ENCODE measurements around the gene RBBP9. TPM values are rescaled to one million over a fixed set of nuclear protein-coding genes. Genes with fewer than 3 reads are reported as not detected.

Gene RBBP9
- total and polyA plus RNA-seq, 2 experiments from 2014 or later: 4.8 to 21.1 TPM

DNA sequence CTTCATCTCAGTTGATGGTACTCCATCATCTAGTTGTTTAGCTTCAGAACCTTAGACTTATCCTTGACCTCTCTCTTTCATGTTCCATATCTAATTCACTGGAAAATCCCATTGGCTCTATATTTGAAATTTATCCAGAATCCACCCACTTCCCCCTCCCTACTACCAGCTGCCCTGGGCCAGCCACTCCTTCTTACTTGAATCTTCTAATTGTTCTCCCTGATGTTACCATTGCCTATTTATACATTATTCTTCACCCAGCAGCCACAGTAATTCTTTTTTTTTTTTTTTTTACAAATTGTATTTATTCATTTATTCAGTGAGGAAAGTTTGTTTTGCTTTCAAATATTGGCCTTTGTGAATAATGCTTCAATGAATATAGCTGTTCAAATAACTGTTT is 18.9 kb upstream of the RBBP9 start (continued):
- TF ChIP-seq, protein P1, sequence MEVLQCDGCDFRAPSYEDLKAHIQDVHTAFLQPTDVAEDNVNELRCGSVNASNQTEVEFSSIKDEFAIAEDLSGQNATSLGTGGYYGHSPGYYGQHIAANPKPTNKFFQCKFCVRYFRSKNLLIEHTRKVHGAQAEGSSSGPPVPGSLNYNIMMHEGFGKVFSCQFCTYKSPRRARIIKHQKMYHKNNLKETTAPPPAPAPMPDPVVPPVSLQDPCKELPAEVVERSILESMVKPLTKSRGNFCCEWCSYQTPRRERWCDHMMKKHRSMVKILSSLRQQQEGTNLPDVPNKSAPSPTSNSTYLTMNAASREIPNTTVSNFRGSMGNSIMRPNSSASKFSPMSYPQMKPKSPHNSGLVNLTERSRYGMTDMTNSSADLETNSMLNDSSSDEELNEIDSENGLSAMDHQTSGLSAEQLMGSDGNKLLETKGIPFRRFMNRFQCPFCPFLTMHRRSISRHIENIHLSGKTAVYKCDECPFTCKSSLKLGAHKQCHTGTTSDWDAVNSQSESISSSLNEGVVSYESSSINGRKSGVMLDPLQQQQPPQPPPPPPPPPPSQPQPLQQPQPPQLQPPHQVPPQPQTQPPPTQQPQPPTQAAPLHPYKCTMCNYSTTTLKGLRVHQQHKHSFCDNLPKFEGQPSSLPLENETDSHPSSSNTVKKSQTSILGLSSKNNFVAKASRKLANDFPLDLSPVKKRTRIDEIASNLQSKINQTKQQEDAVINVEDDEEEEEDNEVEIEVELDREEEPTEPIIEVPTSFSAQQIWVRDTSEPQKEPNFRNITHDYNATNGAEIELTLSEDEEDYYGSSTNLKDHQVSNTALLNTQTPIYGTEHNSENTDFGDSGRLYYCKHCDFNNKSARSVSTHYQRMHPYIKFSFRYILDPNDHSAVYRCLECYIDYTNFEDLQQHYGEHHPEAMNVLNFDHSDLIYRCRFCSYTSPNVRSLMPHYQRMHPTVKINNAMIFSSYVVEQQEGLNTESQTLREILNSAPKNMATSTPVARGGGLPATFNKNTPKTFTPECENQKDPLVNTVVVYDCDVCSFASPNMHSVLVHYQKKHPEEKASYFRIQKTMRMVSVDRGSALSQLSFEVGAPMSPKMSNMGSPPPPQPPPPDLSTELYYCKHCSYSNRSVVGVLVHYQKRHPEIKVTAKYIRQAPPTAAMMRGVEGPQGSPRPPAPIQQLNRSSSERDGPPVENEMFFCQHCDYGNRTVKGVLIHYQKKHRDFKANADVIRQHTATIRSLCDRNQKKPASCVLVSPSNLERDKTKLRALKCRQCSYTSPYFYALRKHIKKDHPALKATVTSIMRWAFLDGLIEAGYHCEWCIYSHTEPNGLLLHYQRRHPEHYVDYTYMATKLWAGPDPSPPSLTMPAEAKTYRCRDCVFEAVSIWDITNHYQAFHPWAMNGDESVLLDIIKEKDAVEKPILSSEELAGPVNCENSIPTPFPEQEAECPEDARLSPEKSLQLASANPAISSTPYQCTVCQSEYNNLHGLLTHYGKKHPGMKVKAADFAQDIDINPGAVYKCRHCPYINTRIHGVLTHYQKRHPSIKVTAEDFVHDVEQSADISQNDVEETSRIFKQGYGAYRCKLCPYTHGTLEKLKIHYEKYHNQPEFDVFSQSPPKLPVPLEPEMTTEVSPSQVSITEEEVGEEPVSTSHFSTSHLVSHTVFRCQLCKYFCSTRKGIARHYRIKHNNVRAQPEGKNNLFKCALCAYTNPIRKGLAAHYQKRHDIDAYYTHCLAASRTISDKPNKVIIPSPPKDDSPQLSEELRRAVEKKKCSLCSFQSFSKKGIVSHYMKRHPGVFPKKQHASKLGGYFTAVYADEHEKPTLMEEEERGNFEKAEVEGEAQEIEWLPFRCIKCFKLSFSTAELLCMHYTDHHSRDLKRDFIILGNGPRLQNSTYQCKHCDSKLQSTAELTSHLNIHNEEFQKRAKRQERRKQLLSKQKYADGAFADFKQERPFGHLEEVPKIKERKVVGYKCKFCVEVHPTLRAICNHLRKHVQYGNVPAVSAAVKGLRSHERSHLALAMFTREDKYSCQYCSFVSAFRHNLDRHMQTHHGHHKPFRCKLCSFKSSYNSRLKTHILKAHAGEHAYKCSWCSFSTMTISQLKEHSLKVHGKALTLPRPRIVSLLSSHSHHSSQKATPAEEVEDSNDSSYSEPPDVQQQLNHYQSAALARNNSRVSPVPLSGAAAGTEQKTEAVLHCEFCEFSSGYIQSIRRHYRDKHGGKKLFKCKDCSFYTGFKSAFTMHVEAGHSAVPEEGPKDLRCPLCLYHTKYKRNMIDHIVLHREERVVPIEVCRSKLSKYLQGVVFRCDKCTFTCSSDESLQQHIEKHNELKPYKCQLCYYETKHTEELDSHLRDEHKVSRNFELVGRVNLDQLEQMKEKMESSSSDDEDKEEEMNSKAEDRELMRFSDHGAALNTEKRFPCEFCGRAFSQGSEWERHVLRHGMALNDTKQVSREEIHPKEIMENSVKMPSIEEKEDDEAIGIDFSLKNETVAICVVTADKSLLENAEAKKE (CRISPR knock-in tag; IDR thresholded peaks at IDR 0.05): no peak
- TF ChIP-seq EZH2phosphoT487 (IDR thresholded peaks at IDR 0.05; ENCODE audit: unreplicated experiment) (no peak), ZNF331 (CRISPR knock-in tag; IDR thresholded peaks at IDR 0.05; ENCODE audit: low read depth) (no peak), NANOG (IDR thresholded peaks at IDR 0.05; ENCODE audit: borderline replicate concordance) (no peak)

DNA sequence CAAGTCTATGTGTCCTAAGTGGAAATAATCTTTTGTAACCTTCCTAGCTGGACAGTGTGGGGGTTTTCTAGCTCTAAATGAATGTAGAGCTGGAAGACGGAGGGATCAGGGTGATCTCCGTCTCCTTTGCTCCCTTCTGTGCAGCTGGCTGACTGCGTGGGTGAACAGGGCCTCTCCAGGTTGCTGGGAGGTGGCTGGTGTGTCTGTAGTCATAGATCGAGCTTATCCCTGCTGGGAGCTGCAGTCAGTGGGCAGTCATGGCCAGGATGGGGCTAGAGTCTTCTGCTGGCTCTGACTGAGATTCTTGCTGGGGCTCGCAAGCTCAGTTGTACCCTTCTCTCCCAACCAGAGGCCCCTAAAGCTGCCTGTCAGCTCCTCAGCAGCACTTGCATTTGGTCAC is 17.1 kb upstream of the RBBP9 start:
- H3K9me3 Mint-ChIP-seq: no peaks in the 10 kb centered on the region
- no peak overlapping the region for H3K27ac Mint-ChIP-seq
- H3K36me3 ChIP-seq (ENCODE audit: insufficient read depth): peaks cover 49% of the 10 kb centered on the region
- peaks cover 50% of the 10 kb centered on the region for H3K36me3 Mint-ChIP-seq (ENCODE audit: low read depth)
- no peaks in the 10 kb centered on the region for H3K27me3 Mint-ChIP-seq (ENCODE audit: insufficient read depth, low read depth, poor library complexity)
- DNase-seq (ENCODE audit: low spot score) (no peak), ATAC-seq (no peak)
- H4K20me1 ChIP-seq (replicated peaks; ENCODE audit: insufficient read depth): no peaks in the 10 kb centered on the region; the same call in 1 of the 2 replicates
- no peak overlapping the region for H3K27ac ChIP-seq (ENCODE audit: low read depth)
- peaks cover under 1% of the 10 kb centered on the region; the same call in 2 of the 3 replicates for H3K4me1 Mint-ChIP-seq
- peaks cover 4% of the 10 kb centered on the region; the same call in 1 of the 2 replicates for H3F3A ChIP-seq (replicated peaks; ENCODE audit: low read depth)
- no peaks in the 10 kb centered on the region for H3K27me3 ChIP-seq (ENCODE audit: insufficient read depth)
- H3K4me3 Mint-ChIP-seq: no peak overlapping the region
- no peaks in the 10 kb centered on the region for H3K4me1 ChIP-seq (ENCODE audit: insufficient read depth)
- no peak overlapping the region for H2AFZ ChIP-seq
- peaks cover 25% of the 10 kb centered on the region for H3K79me2 ChIP-seq (replicated peaks; ENCODE audit: insufficient read depth)
- no peak overlapping the region for H3K4me3 ChIP-seq
- H3K9me2 ChIP-seq (ENCODE audit: insufficient read depth): no peaks in the 10 kb centered on the region
- no peak overlapping the region for H3K4me2 ChIP-seq
- TF ChIP-seq, protein P2, sequence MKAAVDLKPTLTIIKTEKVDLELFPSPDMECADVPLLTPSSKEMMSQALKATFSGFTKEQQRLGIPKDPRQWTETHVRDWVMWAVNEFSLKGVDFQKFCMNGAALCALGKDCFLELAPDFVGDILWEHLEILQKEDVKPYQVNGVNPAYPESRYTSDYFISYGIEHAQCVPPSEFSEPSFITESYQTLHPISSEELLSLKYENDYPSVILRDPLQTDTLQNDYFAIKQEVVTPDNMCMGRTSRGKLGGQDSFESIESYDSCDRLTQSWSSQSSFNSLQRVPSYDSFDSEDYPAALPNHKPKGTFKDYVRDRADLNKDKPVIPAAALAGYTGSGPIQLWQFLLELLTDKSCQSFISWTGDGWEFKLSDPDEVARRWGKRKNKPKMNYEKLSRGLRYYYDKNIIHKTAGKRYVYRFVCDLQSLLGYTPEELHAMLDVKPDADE (IDR thresholded peaks at IDR 0.05): no peak
- TF ChIP-seq, protein P1 (CRISPR knock-in tag; IDR thresholded peaks at IDR 0.05): no peak
- TF ChIP-seq ZNF114 (CRISPR knock-in tag; IDR thresholded peaks at IDR 0.05) (no peak), CREB1 (CRISPR knock-in tag; IDR thresholded peaks at IDR 0.05; ENCODE audit: low read depth) (no peak), POLR2AphosphoS5 (IDR thresholded peaks at IDR 0.05; ENCODE audit: low read depth) (no peak)
